NCI-H2171 (cell line): ENCODE results near the gene HRK.

Experiments used
- DNase-seq: peaks from one replicate; lab custom pipeline; 2025; lab: John Stamatoyannopoulos, UW

The HRK gene

DNA sequence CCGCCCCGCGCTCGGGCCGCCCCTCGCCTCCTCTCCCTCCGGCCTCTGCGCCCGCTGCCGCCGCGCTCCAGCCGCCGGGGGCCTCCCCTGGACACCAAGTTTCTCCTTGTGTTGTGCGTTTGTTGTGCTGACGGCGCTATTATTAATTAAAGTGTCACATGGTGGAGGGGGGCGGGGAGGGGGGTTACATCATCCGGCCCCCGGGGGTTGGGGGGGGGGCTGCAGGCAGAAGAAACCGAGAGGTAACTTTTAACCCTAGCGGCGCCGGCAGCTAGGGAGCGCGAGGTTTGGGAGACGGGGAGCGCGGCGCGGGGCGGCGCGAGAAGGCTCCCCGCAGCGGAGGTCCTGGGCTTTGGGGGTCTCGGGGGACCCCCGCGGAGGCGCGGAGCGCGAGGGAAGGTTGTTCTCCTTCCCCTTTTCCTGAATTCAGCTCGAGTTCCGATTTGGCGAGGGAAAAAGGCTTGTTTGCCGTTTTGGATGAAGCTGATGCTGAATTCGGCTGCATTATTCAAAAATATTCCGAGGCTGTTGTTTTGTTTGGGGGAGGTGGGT is at the start of gene HRK:
TSS of gene HRK (minus strand) at position 117 of the 552 bp plus-strand sequence. CDS start 134 bp downstream, outside the sequence.
- DNase-seq: peak; percentile 43

- DNase-seq: no peak
Measured at GRCh38 chr12:116929885-116930284, 48.6 kb upstream of the HRK start.

GRCh38 chr12:116928504-116928903 is 47.3 kb upstream of the HRK start:
- no peak for DNase-seq

DNA sequence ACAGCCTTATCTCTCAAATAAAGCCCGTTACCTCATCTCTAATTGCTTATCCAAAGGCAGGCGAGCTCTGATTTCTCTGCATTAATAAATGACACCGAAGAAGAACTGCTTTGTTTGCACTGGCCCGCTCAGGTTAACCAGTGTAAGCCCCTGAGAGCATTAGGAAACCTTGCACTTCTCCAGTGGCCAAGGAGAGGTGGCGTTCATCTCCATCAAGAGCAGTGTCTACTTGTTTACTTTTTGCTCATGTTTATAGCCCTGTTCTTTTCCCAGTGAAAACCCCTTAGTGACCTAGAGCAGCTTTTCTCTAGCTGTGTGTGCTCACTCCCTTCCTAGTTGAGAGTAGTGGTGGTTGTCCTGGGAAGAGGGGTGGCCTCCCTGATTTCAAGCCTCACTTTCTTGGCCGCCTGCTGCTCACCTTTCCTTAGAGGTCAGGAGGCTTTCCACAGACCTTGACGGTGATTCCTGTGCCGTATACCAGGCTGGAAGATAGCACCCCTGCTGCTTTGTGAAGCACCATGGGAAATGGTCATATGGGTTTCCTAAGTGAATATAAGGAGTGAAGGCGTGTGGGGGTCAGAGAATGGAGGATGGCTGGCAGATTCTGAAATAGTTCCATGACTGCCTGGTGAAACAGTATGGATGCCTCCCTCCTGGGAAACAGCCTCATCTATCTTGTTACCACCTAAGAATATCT is 46.2 kb upstream of the HRK start:
- DNase-seq: no peak

GRCh38 chr12:116926283-116927243 is 45.3 kb upstream of the HRK start:
- DNase-seq: no peak

DNA sequence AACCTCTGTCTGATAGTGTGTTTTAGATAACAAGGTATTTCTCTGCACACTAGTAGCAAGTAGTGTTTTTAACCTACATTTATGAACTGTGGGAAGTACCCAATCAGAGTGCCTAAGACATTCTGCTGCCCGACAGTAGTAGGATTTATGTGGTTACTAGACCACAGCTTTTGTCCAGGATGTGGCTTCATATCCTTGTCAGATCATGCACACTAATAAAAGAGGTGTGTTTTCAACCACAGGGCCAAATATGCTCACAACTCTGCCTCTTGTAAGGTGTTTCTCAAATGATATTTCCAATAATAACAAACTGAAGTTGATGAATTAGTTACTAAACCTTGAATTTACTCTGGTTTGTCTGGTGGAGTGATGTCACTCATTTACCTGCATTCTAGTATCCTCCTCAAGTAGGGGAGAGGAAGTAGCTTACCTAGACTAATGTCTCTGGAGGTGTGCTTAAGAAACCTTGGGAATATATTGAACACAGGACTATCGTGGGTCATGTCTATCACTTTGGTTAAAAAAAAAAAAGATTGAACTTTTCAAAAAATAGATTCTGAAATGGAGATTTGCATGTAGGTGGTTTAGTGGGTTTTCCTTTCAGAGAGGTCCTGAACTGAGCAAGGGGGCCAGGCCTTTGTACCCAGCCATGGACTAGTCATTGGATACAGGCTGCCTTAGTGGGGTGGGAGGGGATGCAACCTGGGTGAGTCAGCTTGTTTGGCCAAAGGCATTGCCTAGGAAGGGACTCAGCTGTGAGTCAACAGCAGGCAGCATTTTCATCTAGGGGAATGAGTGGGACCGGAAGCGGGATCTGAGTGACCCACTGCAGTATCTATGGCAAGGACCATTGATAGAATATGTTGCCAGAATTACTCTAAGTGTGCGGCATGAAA is 43.6 kb upstream of the HRK start:
- DNase-seq: no peak

DNA sequence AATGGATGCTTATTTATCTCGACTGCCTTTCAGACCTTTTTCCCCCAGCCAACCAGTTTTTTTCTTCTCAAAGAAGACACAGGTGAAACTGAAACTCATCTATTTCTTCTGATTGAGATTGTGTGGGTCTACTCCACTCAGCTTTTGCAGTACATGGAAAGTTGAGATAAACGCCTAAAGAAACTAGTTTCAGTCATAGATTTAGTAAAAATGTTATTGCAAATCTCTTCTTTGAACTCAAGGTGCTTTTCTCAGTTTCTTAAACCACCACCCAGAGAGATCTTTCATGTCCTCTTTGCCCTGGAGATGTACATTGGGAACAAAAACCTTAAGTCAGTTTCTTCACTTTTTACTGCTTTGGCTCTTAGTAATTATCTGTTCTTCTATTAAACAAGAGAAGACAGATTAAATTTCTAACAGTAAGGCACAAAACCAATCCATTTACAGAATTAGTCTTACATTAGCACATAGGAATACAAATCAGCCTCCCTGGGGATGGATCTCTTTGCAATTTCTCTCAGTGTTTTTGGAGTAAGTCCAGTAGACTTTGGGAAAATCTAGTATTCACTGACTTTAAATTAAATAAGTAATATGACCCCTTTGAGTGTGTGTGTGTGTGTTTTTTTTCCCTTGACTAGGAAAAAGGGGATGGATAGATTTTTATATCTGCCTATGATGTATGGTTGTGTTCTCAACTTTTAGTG is 41.1 kb upstream of the HRK start:
- peak; percentile 15 for DNase-seq

GRCh38 chr12:116920939-116921338 is 39.7 kb upstream of the HRK start:
- no peak for DNase-seq

DNA sequence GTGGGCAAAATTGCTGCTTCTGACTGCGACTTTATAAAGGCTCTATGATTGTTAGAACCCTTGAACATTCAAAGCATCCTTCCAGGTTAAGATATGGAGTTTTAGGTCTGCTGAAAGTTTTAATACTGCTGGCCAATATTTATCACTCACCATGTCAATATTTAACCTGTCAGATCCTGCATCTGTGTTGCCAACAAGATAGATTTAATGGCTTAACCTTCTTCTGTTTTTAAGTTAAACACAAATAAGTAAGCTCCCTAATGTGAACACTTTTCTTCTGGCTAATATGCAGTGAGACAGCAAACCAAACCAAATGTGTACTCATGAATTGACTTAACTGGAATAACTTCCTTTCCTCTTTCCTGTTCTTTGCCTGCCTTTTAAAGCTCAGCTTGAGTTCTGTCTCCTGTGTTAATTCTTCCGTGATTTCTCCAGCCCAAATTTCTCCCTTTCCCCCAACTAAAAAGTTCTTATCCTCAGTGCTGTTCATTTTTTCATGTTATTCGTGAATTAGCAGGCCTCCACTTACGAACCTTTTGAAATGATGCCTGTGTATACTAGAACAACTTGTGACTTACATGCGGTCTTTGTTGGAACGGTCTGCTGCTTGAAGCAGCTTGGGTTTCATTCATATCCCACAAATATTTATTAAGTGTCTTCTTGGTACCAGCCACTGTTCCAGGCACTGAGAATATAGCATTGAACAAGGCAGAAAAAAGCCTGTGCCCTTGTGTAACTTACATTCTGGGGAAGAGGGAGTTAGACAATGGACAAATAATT is 38.7 kb upstream of the HRK start:
- DNase-seq: no peak

- DNase-seq: no peak
Measured at GRCh38 chr12:116919247-116919661, 38.0 kb upstream of the HRK start.

- no peak for DNase-seq
Measured at GRCh38 chr12:116918464-116918863, 37.2 kb upstream of the HRK start.

DNA sequence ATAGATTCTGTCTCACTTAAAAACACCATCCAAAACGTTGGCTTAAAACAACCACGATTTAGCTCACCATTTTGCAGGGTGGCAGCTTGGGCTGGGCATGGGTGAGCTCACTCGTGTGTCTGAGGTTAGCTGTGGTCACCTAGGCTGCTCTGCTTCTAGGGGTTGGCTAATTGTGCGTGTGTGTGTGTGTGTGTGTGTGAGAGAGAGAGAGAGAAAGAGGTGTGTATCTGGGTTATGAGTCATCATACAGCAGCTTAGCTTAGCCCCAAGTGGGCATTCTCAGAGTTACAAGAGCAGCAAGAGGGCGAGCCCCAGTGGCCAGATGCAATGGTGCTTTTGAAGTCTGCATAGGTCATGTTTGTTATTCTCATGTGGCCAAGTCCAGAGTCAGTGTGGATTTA is 35.5 kb upstream of the HRK start:
- DNase-seq: no peak

- DNase-seq: no peak
Measured at GRCh38 chr12:116916122-116916521, 34.9 kb upstream of the HRK start.

DNA sequence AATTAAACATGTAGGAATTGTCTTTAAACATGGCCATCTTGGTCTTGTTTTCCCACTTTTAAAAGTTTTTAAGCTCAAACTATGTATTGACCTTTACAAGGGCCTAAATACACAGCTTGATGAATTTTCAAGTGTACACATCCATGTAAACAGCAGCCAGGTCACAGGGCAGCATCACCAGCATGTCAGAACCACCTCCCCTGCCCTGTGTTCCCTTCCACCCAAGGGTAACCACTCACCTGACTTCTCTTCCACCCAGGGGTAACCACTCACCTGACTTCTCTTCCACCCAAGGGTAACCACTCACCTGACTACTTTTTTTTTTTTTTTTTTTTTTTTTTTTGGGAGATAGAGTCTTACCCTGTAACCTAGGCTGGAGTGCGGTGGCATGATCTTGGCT is 34.1 kb upstream of the HRK start:
- DNase-seq: no peak

- DNase-seq: peak; percentile 74
Measured at GRCh38 chr12:116910645-116911451, 29.6 kb upstream of the HRK start, which contains the start of gene FBXW8. Gene FBXW8 (plus strand): TSS chr12:116910950. CDS start chr12:116911038, 88 bp downstream.

DNA sequence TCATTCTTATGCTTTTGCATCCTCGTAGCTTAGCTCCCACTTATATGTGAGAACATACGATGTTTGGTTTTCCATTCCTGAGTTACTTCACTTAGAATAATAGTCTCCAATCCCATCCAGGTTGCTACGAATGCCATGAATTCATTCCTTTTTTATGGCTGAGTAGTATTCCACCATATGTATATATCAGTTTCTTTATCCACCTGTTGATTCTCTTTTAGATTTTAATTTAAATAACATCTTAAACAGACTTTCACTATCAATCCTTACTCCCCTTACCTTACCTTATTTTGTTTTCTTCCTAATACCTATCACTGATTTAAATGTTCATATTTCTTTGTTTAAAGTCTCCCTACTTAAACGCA is 29.0 kb upstream of the HRK start:
- DNase-seq: no peak

GRCh38 chr12:116906285-116906684 is 25.0 kb upstream of the HRK start:
- no peak for DNase-seq

DNA sequence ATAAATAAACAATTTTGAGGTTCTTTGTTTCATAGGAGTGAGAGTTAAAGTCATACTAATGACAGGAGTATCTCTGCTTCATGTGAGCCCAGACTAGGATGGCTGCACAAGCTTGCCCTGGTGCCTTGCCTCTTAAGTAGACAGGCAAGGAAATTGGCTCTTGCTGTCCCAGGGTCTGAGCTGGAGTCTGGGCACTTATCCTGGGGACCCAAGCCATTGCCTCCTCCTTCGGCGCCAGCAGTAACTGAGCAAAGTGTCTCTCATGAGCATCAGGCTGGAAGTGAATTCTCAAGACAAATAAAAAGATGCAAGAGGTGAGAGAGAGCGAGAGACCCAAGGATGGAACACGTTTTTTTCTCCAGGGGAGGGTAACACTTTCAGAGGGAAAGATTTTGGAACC is 22.6 kb upstream of the HRK start:
- no peak for DNase-seq

DNA sequence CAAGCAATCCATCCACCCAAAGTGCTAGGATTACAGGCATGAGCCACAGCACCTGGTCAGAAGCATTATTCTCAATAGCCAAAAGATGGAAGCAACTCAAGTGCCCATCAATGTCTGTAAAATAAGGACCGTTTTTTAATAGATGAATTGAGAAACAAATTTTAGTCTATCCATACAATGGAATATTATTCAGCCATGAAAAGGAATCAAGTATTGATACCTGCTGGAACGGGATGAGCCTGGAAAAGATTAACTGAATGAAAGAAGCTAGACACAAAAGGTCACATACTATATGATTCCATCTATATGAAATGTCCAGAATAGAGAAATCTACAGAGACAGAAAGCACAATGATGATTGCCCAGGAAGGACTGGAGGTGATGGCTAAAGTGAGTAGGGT is 20.4 kb upstream of the HRK start:
- no peak for DNase-seq
